K562 (cell line): ENCODE measurements around the gene PCDH1. TPM values are rescaled to one million over a fixed set of nuclear protein-coding genes. Genes with fewer than 3 reads are reported as not detected.

Experiments used
- ATAC-seq: fragments of 200-7000 bp; cut with Tn5 transposase; 3 replicates; pipeline ENCODE4 v1.9.1; 2020; ENCODE audit warnings: moderate library complexity
- BruUV-seq: library from RNA; stranded (reverse); fragments of 400-500 nt; replicated peaks from 2 replicates; lab custom pipeline; 2021; lab: Mats Ljungman, UMichigan
- CTCF ChIA-PET: fragments of 300-600 bp; formaldehyde crosslinking; extraction: SDS; loops from one replicate; lab custom pipeline; 2021; ENCODE audit warnings: low intra/inter-chr PET ratio; lab: Yijun Ruan, JAX
- POLR2A ChIA-PET: fragments of 300-600, 350-650 bp; sonication (Branson Sonifier 250); formaldehyde crosslinking; extraction: SDS; loops from one replicate; lab custom pipeline; 2021; ENCODE audit warnings: antibody characterized with exemption, inconsistent platforms; lab: Yijun Ruan, JAX
- DNase-seq, 4 experiments: peaks; one replicate each; pipeline versions ENCODE4 v3.0.0 to v3.0.0-alpha.2; 2011 to 2018; ENCODE audit warnings: low spot score in 3 of 4, mixed read lengths in 3 of 4; ENCODE audit errors: extremely low read depth in 1 of 4
- FAIRE-seq: peaks from 2 replicates; lab custom pipeline; 2011; peaks lifted over from hg19 to GRCh38; lab: Jason Lieb, UNC
- H2AFZ ChIP-seq: 2 replicates; pipeline ENCODE4 v1.6.0; 2011; ENCODE audit warnings: low read depth, low read length, control low read depth, inconsistent platforms
- H3K27ac ChIP-seq: fragments of 200-600 bp; 3 replicates; pipeline ENCODE4 v1.8.0; 2011; ENCODE audit warnings: low read depth, mild to moderate bottlenecking, control low read depth, inconsistent platforms, low read length, moderate library complexity, mixed read lengths; ENCODE audit errors: extremely low read depth
- H3K27me3 ChIP-seq, 2 experiments: fragments of 300-600 bp in 1 of 2; 2 replicates in 1 of 2; 3 replicates in 1 of 2; pipeline versions ENCODE4 v1.6.0 to v1.8.0; 2011; ENCODE audit warnings: inconsistent platforms in 2 of 2, low read length in 2 of 2, mild to moderate bottlenecking in 1 of 2, mixed read lengths in 1 of 2, moderate library complexity in 1 of 2; ENCODE audit not compliant: control insufficient read depth in 2 of 2, insufficient read depth in 2 of 2
- H3K36me3 ChIP-seq: fragments of 300-600 bp; 3 replicates; pipeline ENCODE4 v1.8.0; 2011; ENCODE audit warnings: mild to moderate bottlenecking, low read length, inconsistent platforms; ENCODE audit not compliant: control insufficient read depth, insufficient read depth
- H3K4me1 ChIP-seq, 2 experiments: fragments of 200-600 bp in 1 of 2; replicated peaks in 1 of 2; 2 replicates in 1 of 2; 3 replicates in 1 of 2; pipeline versions ENCODE4 v1.5.1 to v1.8.0; 2011; ENCODE audit warnings: inconsistent platforms in 2 of 2, low read length in 2 of 2, mild to moderate bottlenecking in 1 of 2, mixed read lengths in 1 of 2, moderate library complexity in 1 of 2; ENCODE audit not compliant: control insufficient read depth in 2 of 2, insufficient read depth in 2 of 2
- H3K4me2 ChIP-seq: 2 replicates; pipeline ENCODE4 v1.6.1; 2011; ENCODE audit warnings: low read length, control low read depth, inconsistent platforms, mixed read lengths; ENCODE audit not compliant: insufficient read depth
- H3K4me3 ChIP-seq: fragments of 200-600 bp; sonication (generic), shearing (Covaris generic); 2 replicates; pipeline ENCODE4 v1.5.1; 2016; ENCODE audit warnings: control low read depth, inconsistent platforms
- H3K79me2 ChIP-seq: fragments of 200-600 bp; 3 replicates; pipeline ENCODE4 v1.8.0; 2011; ENCODE audit warnings: low read length, inconsistent platforms; ENCODE audit not compliant: control insufficient read depth, insufficient read depth
- H3K9ac ChIP-seq, 2 experiments: 2 replicates each; pipeline versions ENCODE4 v1.6.0 to v1.6.1; 2011; ENCODE audit warnings: low read depth in 2 of 2, low read length in 2 of 2, control low read depth in 1 of 2, inconsistent platforms in 1 of 2, mild to moderate bottlenecking in 1 of 2, mixed read lengths in 1 of 2; ENCODE audit not compliant: insufficient read depth in 1 of 2
- H3K9me1 ChIP-seq: one replicate; pipeline ENCODE4 v1.6.0; 2011; ENCODE audit warnings: inconsistent platforms, mild to moderate bottlenecking, low read length, moderate library complexity; ENCODE audit not compliant: control insufficient read depth, insufficient read depth
- H3K9me3 ChIP-seq: replicated peaks from 2 replicates; pipeline ENCODE4 v1.5.1; 2011; ENCODE audit warnings: low read depth, low read length, inconsistent platforms; ENCODE audit not compliant: control insufficient read depth, insufficient read depth
- H4K20me1 ChIP-seq: replicated peaks from 2 replicates; pipeline ENCODE4 v1.6.1; 2011; ENCODE audit warnings: low read length, inconsistent platforms, mixed read lengths; ENCODE audit not compliant: control insufficient read depth, insufficient read depth
- CBFA2T2 ChIP-seq: fragments of 450-650 bp; conservative IDR thresholded peaks from 2 replicates; pipeline ENCODE4 v1.6.1; 2017; ENCODE audit warnings: mild to moderate bottlenecking
- EP400 ChIP-seq: fragments of 450-650 bp; IDR thresholded peaks from 2 replicates; pipeline ENCODE4 v1.6.1; 2017; ENCODE audit warnings: antibody characterized with exemption, mild to moderate bottlenecking, moderate library complexity
- MEIS2 ChIP-seq: fragments of 450-650 bp; IDR thresholded peaks from 2 replicates; pipeline ENCODE4 v1.6.1; 2014; ENCODE audit warnings: mild to moderate bottlenecking; ENCODE audit not compliant: partially characterized antibody
- NCOA2 ChIP-seq, 2 experiments: fragments of 450-650 bp; IDR thresholded peaks; 2 replicates each; pipeline ENCODE4 v1.6.1; 2018; ENCODE audit warnings: mild to moderate bottlenecking in 2 of 2, moderate library complexity in 1 of 2; ENCODE audit not compliant: partially characterized antibody in 2 of 2
- RFX7 ChIP-seq: fragments of 250-450 bp; sonication (Bioruptor Pico); IDR thresholded peaks from 2 replicates; pipeline ENCODE4 v1.5.1; 2021; ENCODE audit warnings: mild to moderate bottlenecking
- WGBS: fragments of 100-300 bp; shearing (Covaris generic); methylation state at CpG from one replicate; pipeline ENCODE4 v1.1.6; 2016; ENCODE audit warnings: low coverage, mixed read lengths; ENCODE audit not compliant: insufficient coverage; ENCODE audit errors: missing lambda C conversion rate; 5-methylcytosine and 5-hydroxymethylcytosine counted together
- in situ Hi-C: fragments of 300-500 bp; cut with MboI; formaldehyde crosslinking; loops from 4 replicates; pipeline ENCODE4 v1.15.0; 2018; ENCODE audit warnings: inconsistent platforms, mixed read lengths
- intact Hi-C: fragments of 100-400 bp; cut with micrococcal nuclease; formaldehyde crosslinking; loops from 2 replicates; pipeline ENCODE4 v1.14.2; 2022
- polyA plus RNA-seq, 8 experiments: library from polyadenylated mRNA; depleted of rRNA in 4 of 8; stranded (reverse) in 5 of 8; unstranded in 3 of 8; fragments of >200 nt; fragmentation: Nextera tagmentation in 2 of 8; fragmentation: Illumina TruSeq in 1 of 8; extraction: Ambion mirVana in 2 of 8; extraction: Trizol in 1 of 8; gene quantifications; 2 replicates each; pipeline versions ENCODE4 v1.2.1 to v1.2.3, GENCODE V29; 2011 to 2014; ENCODE audit warnings: inconsistent platforms in 1 of 8, missing spikeins in 1 of 8
- total RNA-seq, 7 experiments: library from RNA; depleted of rRNA in 6 of 7; stranded (reverse); fragments of >200 nt in 6 of 7; fragmentation: Illumina TruSeq in 2 of 7; extraction: Trizol in 2 of 7; gene quantifications; 2 replicates each; pipeline versions ENCODE4 v1.2.1 to v1.2.3, GENCODE V29; 2011 to 2021; ENCODE audit warnings: low replicate concordance in 1 of 7
- TF ChIP-seq, protein P1 (sequence below): fragments of 200-600 bp; sonication (generic); IDR thresholded peaks from one replicate; pipeline ENCODE4 v1.6.1; 2012; ENCODE audit warnings: mild to moderate bottlenecking, low read depth, low read length, inconsistent platforms

The PCDH1 gene
- total and polyA plus RNA-seq, 9 of the 15 experiments (the other 6 are each of a cell fraction or from before 2014, with no cell fraction given) = 0.11 to 3.6 (median 1.9) TPM; not detected in 1

DNA sequence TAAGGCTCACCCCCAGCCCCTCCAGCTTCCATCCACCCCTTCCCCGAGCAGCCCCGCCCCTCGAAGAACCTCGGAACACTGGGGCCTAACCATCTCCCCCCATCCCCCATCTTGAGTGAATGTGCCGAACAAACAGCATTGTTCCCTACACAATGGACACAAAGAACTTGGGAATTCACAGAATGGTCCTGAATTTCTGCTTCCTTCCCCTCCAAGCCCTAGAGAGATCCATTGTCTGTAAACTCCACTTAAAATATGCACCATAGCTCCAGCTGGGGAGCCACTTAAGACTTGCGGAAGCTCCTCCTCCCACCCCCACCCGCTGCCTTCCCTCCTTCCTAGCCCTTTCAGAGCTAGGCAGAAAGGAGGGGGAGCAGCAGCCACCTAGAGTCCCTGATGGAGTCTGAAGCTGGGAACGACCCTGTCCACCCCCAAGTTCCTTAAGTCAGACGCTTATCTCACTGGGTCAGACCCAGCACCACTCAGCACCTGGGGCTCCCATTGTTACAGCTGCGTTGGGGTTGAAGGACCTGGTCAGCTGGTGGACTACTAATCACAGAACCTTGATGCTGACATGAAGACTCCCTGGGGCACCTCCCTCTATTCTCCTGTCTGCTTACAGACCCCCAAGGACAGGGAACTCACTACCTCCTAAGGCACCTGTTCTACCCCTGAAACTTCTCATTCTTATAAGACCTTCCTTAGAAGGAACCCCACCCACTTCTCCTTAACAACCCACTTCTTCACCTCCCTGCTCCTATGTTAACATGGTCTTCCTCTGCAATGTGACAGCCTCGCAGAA is 61.4 kb downstream of the PCDH1 start (continued):
- TF ChIP-seq CBFA2T2 (peak; percentile 64), EP400 (no peak), RFX7 (CRISPR knock-in tag) (no peak), MEIS2 (peak; percentile 17)

DNA sequence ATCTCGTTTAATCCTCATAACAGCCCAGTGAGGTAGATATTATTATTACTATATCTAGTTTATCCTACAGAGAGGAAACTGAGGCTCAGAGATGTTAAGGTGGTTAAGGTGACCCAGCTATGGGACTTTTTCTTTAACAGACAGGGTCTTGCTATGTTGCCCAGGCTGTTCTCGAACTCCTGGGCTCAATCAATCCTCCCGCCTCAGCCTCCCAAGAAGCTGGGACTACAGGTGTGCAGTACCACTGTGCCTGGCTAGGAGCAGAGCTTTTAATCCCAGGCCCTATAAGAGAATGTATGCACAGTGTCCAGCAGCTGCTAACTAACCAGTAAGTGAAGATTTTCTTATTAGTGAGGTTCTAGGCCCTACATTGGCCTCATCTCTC is 62.4 kb downstream of the PCDH1 start:
- H3K9me1 ChIP-seq = no peaks in the 10 kb centered on the region
- DNase-seq = no peak
- 9% methylated on average over 3 of the region's 3 CpGs for WGBS
- no peak for ATAC-seq
- no peak overlapping the region for H3K4me2 ChIP-seq
- in situ Hi-C loops = loop anchor here (10.0 kb wide), 1 partner anchor 111 kb away; no protein-coding TSS in a partner anchor
- ChIA-PET POLR2A (interaction anchor here (0.5 to 1.2 kb wide), 6 partner anchors 10 to 134 kb away, joined by 3 to 5 read pairs (median 3); partner anchors contain the start of gene ARAP3), CTCF (no interaction called here)
- H3K4me1 ChIP-seq = peaks cover 6% of the 10 kb centered on the region in 2 experiments
- H4K20me1 ChIP-seq = 0 out of 2 replicates have a peak, but pooled peaks cover 4% of the 10 kb centered on the region
- intact Hi-C loops = loop anchor here (2.0 to 10.0 kb wide), 3 partner anchors 63 to 149 kb away; partner anchors contain the start of genes PCDH1 and RNF14
- no peaks in the 10 kb centered on the region for H3K9me3 ChIP-seq
- no peak overlapping the region for H3K9ac ChIP-seq
- BruUV-seq = no TSS peak
- H2AFZ ChIP-seq = no peak overlapping the region
- no peaks in the 10 kb centered on the region for H3K79me2 ChIP-seq
- peaks cover 4 to 11% of the 10 kb centered on the region in 2 experiments; a peak in 3 of 5 replicates for H3K27me3 ChIP-seq
- no peak for FAIRE-seq
- H3K27ac ChIP-seq = no peak overlapping the region
- no peaks in the 10 kb centered on the region for H3K36me3 ChIP-seq
- H3K4me3 ChIP-seq = no peak overlapping the region
- no peak for TF ChIP-seq NCOA2 (IDR thresholded peaks at IDR 0.05; ENCODE audit: partially characterized antibody in 2 of 2)
- TF ChIP-seq, protein P1, sequence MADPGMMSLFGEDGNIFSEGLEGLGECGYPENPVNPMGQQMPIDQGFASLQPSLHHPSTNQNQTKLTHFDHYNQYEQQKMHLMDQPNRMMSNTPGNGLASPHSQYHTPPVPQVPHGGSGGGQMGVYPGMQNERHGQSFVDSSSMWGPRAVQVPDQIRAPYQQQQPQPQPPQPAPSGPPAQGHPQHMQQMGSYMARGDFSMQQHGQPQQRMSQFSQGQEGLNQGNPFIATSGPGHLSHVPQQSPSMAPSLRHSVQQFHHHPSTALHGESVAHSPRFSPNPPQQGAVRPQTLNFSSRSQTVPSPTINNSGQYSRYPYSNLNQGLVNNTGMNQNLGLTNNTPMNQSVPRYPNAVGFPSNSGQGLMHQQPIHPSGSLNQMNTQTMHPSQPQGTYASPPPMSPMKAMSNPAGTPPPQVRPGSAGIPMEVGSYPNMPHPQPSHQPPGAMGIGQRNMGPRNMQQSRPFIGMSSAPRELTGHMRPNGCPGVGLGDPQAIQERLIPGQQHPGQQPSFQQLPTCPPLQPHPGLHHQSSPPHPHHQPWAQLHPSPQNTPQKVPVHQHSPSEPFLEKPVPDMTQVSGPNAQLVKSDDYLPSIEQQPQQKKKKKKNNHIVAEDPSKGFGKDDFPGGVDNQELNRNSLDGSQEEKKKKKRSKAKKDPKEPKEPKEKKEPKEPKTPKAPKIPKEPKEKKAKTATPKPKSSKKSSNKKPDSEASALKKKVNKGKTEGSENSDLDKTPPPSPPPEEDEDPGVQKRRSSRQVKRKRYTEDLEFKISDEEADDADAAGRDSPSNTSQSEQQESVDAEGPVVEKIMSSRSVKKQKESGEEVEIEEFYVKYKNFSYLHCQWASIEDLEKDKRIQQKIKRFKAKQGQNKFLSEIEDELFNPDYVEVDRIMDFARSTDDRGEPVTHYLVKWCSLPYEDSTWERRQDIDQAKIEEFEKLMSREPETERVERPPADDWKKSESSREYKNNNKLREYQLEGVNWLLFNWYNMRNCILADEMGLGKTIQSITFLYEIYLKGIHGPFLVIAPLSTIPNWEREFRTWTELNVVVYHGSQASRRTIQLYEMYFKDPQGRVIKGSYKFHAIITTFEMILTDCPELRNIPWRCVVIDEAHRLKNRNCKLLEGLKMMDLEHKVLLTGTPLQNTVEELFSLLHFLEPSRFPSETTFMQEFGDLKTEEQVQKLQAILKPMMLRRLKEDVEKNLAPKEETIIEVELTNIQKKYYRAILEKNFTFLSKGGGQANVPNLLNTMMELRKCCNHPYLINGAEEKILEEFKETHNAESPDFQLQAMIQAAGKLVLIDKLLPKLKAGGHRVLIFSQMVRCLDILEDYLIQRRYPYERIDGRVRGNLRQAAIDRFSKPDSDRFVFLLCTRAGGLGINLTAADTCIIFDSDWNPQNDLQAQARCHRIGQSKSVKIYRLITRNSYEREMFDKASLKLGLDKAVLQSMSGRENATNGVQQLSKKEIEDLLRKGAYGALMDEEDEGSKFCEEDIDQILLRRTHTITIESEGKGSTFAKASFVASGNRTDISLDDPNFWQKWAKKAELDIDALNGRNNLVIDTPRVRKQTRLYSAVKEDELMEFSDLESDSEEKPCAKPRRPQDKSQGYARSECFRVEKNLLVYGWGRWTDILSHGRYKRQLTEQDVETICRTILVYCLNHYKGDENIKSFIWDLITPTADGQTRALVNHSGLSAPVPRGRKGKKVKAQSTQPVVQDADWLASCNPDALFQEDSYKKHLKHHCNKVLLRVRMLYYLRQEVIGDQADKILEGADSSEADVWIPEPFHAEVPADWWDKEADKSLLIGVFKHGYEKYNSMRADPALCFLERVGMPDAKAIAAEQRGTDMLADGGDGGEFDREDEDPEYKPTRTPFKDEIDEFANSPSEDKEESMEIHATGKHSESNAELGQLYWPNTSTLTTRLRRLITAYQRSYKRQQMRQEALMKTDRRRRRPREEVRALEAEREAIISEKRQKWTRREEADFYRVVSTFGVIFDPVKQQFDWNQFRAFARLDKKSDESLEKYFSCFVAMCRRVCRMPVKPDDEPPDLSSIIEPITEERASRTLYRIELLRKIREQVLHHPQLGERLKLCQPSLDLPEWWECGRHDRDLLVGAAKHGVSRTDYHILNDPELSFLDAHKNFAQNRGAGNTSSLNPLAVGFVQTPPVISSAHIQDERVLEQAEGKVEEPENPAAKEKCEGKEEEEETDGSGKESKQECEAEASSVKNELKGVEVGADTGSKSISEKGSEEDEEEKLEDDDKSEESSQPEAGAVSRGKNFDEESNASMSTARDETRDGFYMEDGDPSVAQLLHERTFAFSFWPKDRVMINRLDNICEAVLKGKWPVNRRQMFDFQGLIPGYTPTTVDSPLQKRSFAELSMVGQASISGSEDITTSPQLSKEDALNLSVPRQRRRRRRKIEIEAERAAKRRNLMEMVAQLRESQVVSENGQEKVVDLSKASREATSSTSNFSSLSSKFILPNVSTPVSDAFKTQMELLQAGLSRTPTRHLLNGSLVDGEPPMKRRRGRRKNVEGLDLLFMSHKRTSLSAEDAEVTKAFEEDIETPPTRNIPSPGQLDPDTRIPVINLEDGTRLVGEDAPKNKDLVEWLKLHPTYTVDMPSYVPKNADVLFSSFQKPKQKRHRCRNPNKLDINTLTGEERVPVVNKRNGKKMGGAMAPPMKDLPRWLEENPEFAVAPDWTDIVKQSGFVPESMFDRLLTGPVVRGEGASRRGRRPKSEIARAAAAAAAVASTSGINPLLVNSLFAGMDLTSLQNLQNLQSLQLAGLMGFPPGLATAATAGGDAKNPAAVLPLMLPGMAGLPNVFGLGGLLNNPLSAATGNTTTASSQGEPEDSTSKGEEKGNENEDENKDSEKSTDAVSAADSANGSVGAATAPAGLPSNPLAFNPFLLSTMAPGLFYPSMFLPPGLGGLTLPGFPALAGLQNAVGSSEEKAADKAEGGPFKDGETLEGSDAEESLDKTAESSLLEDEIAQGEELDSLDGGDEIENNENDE = no peak
